Neural cell (in vitro differentiated cells): ENCODE data around the gene TOLLIP. TPM values are rescaled to one million over a fixed set of nuclear protein-coding genes. Genes with fewer than 3 reads are reported as not detected.
A peak's percentile ranks its signal among the peaks of the same experiment; 100 is the strongest.

Source experiments
- H2AFZ ChIP-seq: fragments of 200-600, 300-800 bp; sonication (generic), shearing (Covaris generic); 2 replicates; pipeline ENCODE4 v1.6.0; 2014; ENCODE audit warnings: low read depth, mild to moderate bottlenecking, antibody characterized with exemption, low read length, moderate library complexity
- H3F3A ChIP-seq: fragments of 200-600 bp; shearing (Covaris generic); 2 replicates; pipeline ENCODE4 v1.6.1; 2016; ENCODE audit warnings: mild to moderate bottlenecking, moderate library complexity, mixed read lengths, antibody characterized with exemption, low read length; ENCODE audit not compliant: insufficient read depth, poor library complexity, severe bottlenecking
- H3K27ac ChIP-seq: fragments of 200-600, 300-800 bp; sonication (generic), shearing (Covaris generic); 2 replicates; pipeline ENCODE4 v1.5.1; 2014; ENCODE audit warnings: mild to moderate bottlenecking, low read length, moderate library complexity
- H3K27me3 ChIP-seq: fragments of 300-800, 200-600 bp; sonication (generic), shearing (Covaris generic); 2 replicates; pipeline ENCODE4 v1.6.0; 2014; ENCODE audit warnings: mild to moderate bottlenecking, low read depth, low read length, moderate library complexity; ENCODE audit not compliant: insufficient read depth
- H3K36me3 ChIP-seq: fragments of 300-800, 200-600 bp; sonication (generic), shearing (Covaris generic); 2 replicates; pipeline ENCODE4 v1.5.1; 2014; ENCODE audit warnings: mild to moderate bottlenecking, antibody characterized with exemption, low read length, moderate library complexity; ENCODE audit not compliant: insufficient read depth
- H3K4me2 ChIP-seq: fragments of 300-800, 200-600 bp; sonication (generic), shearing (Covaris generic); 2 replicates; pipeline ENCODE4 v1.6.0; 2014; ENCODE audit warnings: mild to moderate bottlenecking, low read length
- H3K4me3 ChIP-seq: fragments of 300-800, 200-600 bp; sonication (generic), shearing (Covaris generic); 2 replicates; pipeline ENCODE4 v1.5.1; 2014; ENCODE audit warnings: mild to moderate bottlenecking, low read length, moderate library complexity
- H3K79me2 ChIP-seq: fragments of 200-600 bp; shearing (Covaris generic); replicated peaks from 2 replicates; pipeline ENCODE4 v1.6.0; 2014; ENCODE audit warnings: mild to moderate bottlenecking, low read length, moderate library complexity; ENCODE audit not compliant: insufficient read depth
- H3K9ac ChIP-seq: fragments of 300-800, 200-600 bp; sonication (generic), shearing (Covaris generic); 2 replicates; pipeline ENCODE4 v1.6.1; 2016; ENCODE audit warnings: mild to moderate bottlenecking, low read length, mixed read lengths
- H3K9me2 ChIP-seq: fragments of 200-600 bp; shearing (Covaris generic); 2 replicates; pipeline ENCODE4 v1.6.1; 2016; ENCODE audit warnings: mild to moderate bottlenecking, low read length, mixed read lengths; ENCODE audit not compliant: insufficient read depth
- H3K9me3 ChIP-seq: fragments of 200-600, 300-800 bp; sonication (generic), shearing (Covaris generic); 2 replicates; pipeline ENCODE4 v1.6.1; 2016; ENCODE audit warnings: mild to moderate bottlenecking, mixed run types, low read length, moderate library complexity, mixed read lengths
- H4K20me1 ChIP-seq: fragments of 200-600 bp; shearing (Covaris generic); 2 replicates; pipeline ENCODE4 v1.6.1; 2016; ENCODE audit warnings: mild to moderate bottlenecking, mixed run types; ENCODE audit not compliant: insufficient read depth
- EP300 ChIP-seq: fragments of 450-650 bp; conservative IDR thresholded peaks from 2 replicates; pipeline ENCODE4 v1.6.1; 2014; ENCODE audit warnings: antibody characterized with exemption, mild to moderate bottlenecking, moderate library complexity; ENCODE audit not compliant: poor library complexity, severe bottlenecking
- EZH2 ChIP-seq: fragments of 200-600, 300-800 bp; shearing (Covaris generic), sonication (generic); IDR thresholded peaks from 2 replicates; pipeline ENCODE4 v1.6.1; 2014; ENCODE audit warnings: antibody characterized with exemption, low read length, borderline replicate concordance, mild to moderate bottlenecking; ENCODE audit not compliant: insufficient read depth, poor library complexity, severe bottlenecking
- MXI1 ChIP-seq: fragments of 450-650 bp; conservative IDR thresholded peaks from 2 replicates; pipeline ENCODE4 v1.6.1; 2014; ENCODE audit warnings: antibody characterized with exemption, mild to moderate bottlenecking; ENCODE audit not compliant: poor library complexity, severe bottlenecking
- POLR2AphosphoS5 ChIP-seq: IDR thresholded peaks from 2 replicates; pipeline ENCODE4 v1.6.1; 2012
- RAD21 ChIP-seq: fragments of 450-650 bp; conservative IDR thresholded peaks from 2 replicates; pipeline ENCODE4 v1.6.1; 2014; ENCODE audit warnings: antibody characterized with exemption, mild to moderate bottlenecking, moderate library complexity
- SMC3 ChIP-seq: fragments of 450-650 bp; conservative IDR thresholded peaks from 2 replicates; pipeline ENCODE4 v1.6.1; 2014; ENCODE audit warnings: antibody characterized with exemption, mild to moderate bottlenecking, moderate library complexity; ENCODE audit not compliant: poor library complexity
- TAF1 ChIP-seq: IDR thresholded peaks from 2 replicates; pipeline ENCODE4 v1.6.1; 2012; ENCODE audit warnings: low read depth
- polyA plus RNA-seq: library from polyadenylated mRNA; depleted of rRNA; stranded (reverse); fragments of >200 nt; gene quantifications from 2 replicates; pipeline ENCODE4 v1.2.3, GENCODE V29; 2014
- TF ChIP-seq, protein P1 (sequence below): fragments of 450-650 bp; IDR thresholded peaks from 2 replicates; pipeline ENCODE4 v1.5.1; 2014; ENCODE audit warnings: antibody characterized with exemption, mild to moderate bottlenecking, moderate library complexity; ENCODE audit not compliant: poor library complexity, severe bottlenecking
- TF ChIP-seq, protein P2 (sequence below): IDR thresholded peaks from 2 replicates; pipeline ENCODE4 v1.6.1; 2012; ENCODE audit warnings: borderline replicate concordance

Gene TOLLIP
- polyA plus RNA-seq, 1 donor from 2014 or later = 24.1 TPM

DNA sequence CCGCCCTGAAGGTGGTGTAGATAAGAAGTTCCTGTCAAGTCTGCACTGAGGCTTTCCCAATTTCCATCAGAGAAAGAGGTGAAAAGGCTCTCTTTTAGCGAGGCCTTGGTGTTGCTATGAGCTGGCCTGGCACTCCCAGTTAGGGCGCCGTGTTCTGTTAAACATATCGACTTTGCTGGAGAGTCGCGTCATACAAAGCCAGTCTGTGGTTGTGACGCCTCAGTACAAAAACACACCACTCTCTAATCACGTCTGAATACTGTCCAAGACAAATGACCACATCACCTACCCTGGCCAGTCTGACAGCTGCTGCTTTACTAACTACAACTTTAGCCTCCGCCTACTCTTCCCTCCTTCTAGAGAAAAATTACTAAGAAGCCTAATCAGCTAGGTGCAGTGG, 8.0 kb upstream of the TOLLIP start:
- H3K79me2 ChIP-seq = no peaks in the 10 kb centered on the region
- no peaks in the 10 kb centered on the region for H3K27me3 ChIP-seq
- no peak overlapping the region for H3K9ac ChIP-seq
- H3F3A ChIP-seq = no peaks in the 10 kb centered on the region
- no peak overlapping the region for H2AFZ ChIP-seq
- no peak overlapping the region for H3K4me3 ChIP-seq
- no peak overlapping the region for H3K27ac ChIP-seq
- no peaks in the 10 kb centered on the region for H3K9me3 ChIP-seq
- H3K36me3 ChIP-seq = no peaks in the 10 kb centered on the region
- no peaks in the 10 kb centered on the region for H4K20me1 ChIP-seq
- H3K9me2 ChIP-seq = no peaks in the 10 kb centered on the region
- no peak overlapping the region for H3K4me2 ChIP-seq
- no peak for TF ChIP-seq SMC3
- TF ChIP-seq, protein P1, sequence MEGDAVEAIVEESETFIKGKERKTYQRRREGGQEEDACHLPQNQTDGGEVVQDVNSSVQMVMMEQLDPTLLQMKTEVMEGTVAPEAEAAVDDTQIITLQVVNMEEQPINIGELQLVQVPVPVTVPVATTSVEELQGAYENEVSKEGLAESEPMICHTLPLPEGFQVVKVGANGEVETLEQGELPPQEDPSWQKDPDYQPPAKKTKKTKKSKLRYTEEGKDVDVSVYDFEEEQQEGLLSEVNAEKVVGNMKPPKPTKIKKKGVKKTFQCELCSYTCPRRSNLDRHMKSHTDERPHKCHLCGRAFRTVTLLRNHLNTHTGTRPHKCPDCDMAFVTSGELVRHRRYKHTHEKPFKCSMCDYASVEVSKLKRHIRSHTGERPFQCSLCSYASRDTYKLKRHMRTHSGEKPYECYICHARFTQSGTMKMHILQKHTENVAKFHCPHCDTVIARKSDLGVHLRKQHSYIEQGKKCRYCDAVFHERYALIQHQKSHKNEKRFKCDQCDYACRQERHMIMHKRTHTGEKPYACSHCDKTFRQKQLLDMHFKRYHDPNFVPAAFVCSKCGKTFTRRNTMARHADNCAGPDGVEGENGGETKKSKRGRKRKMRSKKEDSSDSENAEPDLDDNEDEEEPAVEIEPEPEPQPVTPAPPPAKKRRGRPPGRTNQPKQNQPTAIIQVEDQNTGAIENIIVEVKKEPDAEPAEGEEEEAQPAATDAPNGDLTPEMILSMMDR = no peak
- TF ChIP-seq, protein P2, sequence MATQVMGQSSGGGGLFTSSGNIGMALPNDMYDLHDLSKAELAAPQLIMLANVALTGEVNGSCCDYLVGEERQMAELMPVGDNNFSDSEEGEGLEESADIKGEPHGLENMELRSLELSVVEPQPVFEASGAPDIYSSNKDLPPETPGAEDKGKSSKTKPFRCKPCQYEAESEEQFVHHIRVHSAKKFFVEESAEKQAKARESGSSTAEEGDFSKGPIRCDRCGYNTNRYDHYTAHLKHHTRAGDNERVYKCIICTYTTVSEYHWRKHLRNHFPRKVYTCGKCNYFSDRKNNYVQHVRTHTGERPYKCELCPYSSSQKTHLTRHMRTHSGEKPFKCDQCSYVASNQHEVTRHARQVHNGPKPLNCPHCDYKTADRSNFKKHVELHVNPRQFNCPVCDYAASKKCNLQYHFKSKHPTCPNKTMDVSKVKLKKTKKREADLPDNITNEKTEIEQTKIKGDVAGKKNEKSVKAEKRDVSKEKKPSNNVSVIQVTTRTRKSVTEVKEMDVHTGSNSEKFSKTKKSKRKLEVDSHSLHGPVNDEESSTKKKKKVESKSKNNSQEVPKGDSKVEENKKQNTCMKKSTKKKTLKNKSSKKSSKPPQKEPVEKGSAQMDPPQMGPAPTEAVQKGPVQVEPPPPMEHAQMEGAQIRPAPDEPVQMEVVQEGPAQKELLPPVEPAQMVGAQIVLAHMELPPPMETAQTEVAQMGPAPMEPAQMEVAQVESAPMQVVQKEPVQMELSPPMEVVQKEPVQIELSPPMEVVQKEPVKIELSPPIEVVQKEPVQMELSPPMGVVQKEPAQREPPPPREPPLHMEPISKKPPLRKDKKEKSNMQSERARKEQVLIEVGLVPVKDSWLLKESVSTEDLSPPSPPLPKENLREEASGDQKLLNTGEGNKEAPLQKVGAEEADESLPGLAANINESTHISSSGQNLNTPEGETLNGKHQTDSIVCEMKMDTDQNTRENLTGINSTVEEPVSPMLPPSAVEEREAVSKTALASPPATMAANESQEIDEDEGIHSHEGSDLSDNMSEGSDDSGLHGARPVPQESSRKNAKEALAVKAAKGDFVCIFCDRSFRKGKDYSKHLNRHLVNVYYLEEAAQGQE = no peak
- no peak for TF ChIP-seq TAF1
- no peak for TF ChIP-seq RAD21
- TF ChIP-seq EP300 = no peak
- TF ChIP-seq EZH2 = no peak
- no peak for TF ChIP-seq POLR2AphosphoS5
- TF ChIP-seq MXI1 = no peak

DNA sequence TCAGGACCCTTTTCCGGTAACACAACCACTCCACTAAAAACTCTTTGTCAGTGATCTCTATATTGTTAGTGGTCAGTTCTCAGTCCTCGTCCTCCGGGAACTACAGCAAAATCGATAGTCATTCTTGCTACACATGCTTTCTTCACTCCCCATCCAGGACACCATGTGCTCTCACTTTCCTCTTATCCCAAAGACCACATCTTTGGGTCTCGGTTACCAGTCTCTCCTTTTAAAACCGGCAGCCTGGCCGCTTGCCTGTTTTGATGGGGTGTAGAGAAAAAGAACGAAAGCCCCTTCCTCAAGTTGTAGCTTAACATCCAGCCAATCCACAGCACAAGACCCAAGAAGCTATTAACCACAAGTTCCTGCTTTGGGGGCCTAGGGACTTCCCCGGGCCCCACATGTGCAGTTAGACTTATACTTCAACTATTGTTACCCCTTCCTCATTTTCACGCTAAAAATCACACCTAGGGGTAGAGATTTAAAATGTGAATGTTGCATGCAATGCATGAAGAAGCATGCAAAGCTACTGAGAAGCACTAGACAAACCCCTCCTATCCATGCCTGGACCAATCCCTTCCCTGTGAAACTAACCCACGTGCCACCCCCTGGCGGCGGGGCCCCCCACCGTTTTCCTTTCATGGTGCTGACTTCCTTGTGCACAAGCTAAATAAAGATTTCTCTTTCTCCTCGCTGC, 1.5 kb upstream of the TOLLIP start:
- H3K27ac ChIP-seq = no peak overlapping the region
- TF ChIP-seq SMC3 (no peak), EZH2 (no peak), MXI1 (no peak), POLR2AphosphoS5 (no peak), EP300 (no peak), RAD21 (no peak), TAF1 (no peak)
- TF ChIP-seq, protein P2 = no peak
- TF ChIP-seq, protein P1 = no peak
- H3K4me2 ChIP-seq = no peak overlapping the region

More for the DNA sequence above, 1.5 kb upstream of the TOLLIP start:
- Histone ChIP-seq H3K9me3 (no peaks in the 10 kb centered on the region), H3F3A (no peaks in the 10 kb centered on the region), H3K4me3 (peak overlapping the region; percentile 91), H2AFZ (no peak overlapping the region), H4K20me1 (no peaks in the 10 kb centered on the region), H3K9me2 (no peaks in the 10 kb centered on the region), H3K27me3 (no peaks in the 10 kb centered on the region), H3K36me3 (no peaks in the 10 kb centered on the region), H3K79me2 (peaks cover 24% of the 10 kb centered on the region), H3K9ac (no peak overlapping the region)
